Measurements from ENCODE around the gene FBXO5. TPM values are rescaled to one million over a fixed set of nuclear protein-coding genes. Genes with fewer than 3 reads are reported as not detected.
A peak's percentile ranks its signal among the peaks of the same experiment; 100 is the strongest.

Gene FBXO5
- total and polyA plus RNA-seq, 9 of the 15 experiments (the other 6 are each of a cell fraction or from before 2014, with no cell fraction given), result 17.8 to 89.3 (median 62.9) TPM

GRCh38 chr6:153002613-153003365 lies 19.9 kb upstream of the FBXO5 start, which contains the start of gene MTRF1L (continued):
- TF ChIP-seq PTBP1 (IDR thresholded peaks at IDR 0.05; ENCODE audit: low read depth, low read length) (no peak), SMARCB1 (IDR thresholded peaks at IDR 0.05; ENCODE audit: insufficient read length, low read depth) (peak; percentile 49), GABPB2 (CRISPR knock-in tag; conservative IDR thresholded peaks at IDR 0.05) (no peak), MYC (IDR thresholded peaks at IDR 0.05; ENCODE audit: low read depth, low read length) (peak; percentile 66; the same call in 1 of the 2 replicates), MYC (CRISPR knock-in tag; IDR thresholded peaks at IDR 0.05; ENCODE audit: borderline replicate concordance, low read depth) (no peak), NR4A1 (CRISPR knock-in tag; IDR thresholded peaks at IDR 0.05) (no peak), NR4A1 (tag; IDR thresholded peaks at IDR 0.05) (no peak), COPS2 (conservative IDR thresholded peaks at IDR 0.05) (no peak), ILK (tag; IDR thresholded peaks at IDR 0.05; ENCODE audit: borderline replicate concordance, low read depth) (no peak), E4F1 (CRISPR knock-in tag; IDR thresholded peaks at IDR 0.05; ENCODE audit: borderline replicate concordance) (no peak), CHD7 (IDR thresholded peaks at IDR 0.05; ENCODE audit: low read depth, low read length) (no peak), ZNF23 (CRISPR knock-in tag; IDR thresholded peaks at IDR 0.05) (no peak)
